Activated naive CD4-positive, alpha-beta T cell treated with anti-CD3 and anti-CD28 coated beads, Interleukin-2, amount 10 ng/mL, durations not matched to agents 7 days and 5 days (primary cell): ENCODE measurements around the gene ZBTB7A.

Experiments
- CTCF ChIA-PET: fragments of 350-600 bp; sonication (Branson Sonifier 250); formaldehyde crosslinking; loops from one replicate; lab custom pipeline; 2021; ENCODE audit warnings: antibody characterized with exemption; lab: Charles Lee
- DNase-seq: peaks from one replicate; pipeline ENCODE4 v3.0.0-alpha.2; 2020
- H3K27ac Mint-ChIP-seq: one replicate; pipeline ENCODE4 v1.8.0; 2021; ENCODE audit warnings: mild to moderate bottlenecking, moderate library complexity, mixed read lengths
- H3K27me3 Mint-ChIP-seq: one replicate; pipeline ENCODE4 v1.8.0; 2021; ENCODE audit warnings: mild to moderate bottlenecking, mixed read lengths
- H3K36me3 Mint-ChIP-seq: one replicate; pipeline ENCODE4 v1.8.0; 2021; ENCODE audit warnings: mixed read lengths
- H3K4me1 Mint-ChIP-seq: one replicate; pipeline ENCODE4 v1.8.0; 2021; ENCODE audit warnings: mixed read lengths
- H3K4me3 Mint-ChIP-seq: one replicate; pipeline ENCODE4 v1.8.0; 2021; ENCODE audit warnings: mild to moderate bottlenecking, moderate library complexity, mixed read lengths
- H3K9me3 Mint-ChIP-seq: one replicate; pipeline ENCODE4 v1.8.0; 2021; ENCODE audit warnings: mixed read lengths

The ZBTB7A gene

DNA sequence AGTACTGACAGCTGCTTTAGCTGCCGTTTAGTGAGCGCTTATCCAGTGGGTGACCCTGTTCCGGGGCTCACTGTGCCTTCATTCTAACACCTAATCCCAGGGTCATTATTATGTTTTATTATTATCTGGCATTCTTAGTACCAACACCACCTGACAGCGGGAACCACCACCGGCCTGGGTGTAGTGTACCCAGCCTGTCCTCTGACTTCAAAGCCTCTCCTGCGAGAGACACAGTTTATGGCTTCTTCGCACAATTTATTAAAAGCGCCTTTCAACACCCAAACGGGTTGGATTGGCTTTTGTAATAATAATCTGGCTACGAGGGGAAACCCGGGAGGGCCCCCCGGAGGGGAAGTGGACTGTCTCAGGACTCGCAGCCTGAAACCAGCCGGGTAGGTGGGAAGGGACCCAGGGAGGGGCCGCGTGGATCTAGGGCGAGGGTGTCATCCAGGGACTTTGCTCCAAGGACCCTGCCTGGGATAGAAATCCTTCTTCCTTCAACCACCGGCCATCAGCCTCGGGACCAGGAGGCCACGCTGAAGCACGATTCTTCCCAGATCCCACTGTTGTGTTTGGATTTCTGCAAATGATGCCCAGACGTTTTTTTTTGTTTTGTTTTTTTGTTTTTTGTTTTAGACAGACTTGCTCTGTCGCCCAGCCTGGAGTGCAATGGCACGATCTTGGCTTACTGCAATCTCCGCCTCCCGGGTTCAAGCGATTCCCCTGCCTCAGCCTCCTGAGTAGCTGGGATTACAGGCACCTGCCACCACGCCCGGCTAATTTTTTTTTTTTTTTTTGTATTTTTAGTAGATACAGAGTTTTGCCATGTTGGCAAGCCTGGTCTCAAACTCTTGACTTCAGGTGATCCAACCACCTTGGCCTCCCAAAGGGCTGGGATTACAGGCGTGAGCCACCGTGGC lies 1.6 kb upstream of the ZBTB7A start:
- peak overlapping the region; percentile 82 for H3K4me3 Mint-ChIP-seq
- peaks cover 38% of the 10 kb centered on the region for H3K4me1 Mint-ChIP-seq
- DNase-seq: no peak
- H3K36me3 Mint-ChIP-seq: peaks cover 6% of the 10 kb centered on the region
- H3K27ac Mint-ChIP-seq: peak overlapping the region; percentile 94
- CTCF ChIA-PET: no interaction called here
- H3K9me3 Mint-ChIP-seq: no peaks in the 10 kb centered on the region
- peaks cover 3% of the 10 kb centered on the region for H3K27me3 Mint-ChIP-seq

DNA sequence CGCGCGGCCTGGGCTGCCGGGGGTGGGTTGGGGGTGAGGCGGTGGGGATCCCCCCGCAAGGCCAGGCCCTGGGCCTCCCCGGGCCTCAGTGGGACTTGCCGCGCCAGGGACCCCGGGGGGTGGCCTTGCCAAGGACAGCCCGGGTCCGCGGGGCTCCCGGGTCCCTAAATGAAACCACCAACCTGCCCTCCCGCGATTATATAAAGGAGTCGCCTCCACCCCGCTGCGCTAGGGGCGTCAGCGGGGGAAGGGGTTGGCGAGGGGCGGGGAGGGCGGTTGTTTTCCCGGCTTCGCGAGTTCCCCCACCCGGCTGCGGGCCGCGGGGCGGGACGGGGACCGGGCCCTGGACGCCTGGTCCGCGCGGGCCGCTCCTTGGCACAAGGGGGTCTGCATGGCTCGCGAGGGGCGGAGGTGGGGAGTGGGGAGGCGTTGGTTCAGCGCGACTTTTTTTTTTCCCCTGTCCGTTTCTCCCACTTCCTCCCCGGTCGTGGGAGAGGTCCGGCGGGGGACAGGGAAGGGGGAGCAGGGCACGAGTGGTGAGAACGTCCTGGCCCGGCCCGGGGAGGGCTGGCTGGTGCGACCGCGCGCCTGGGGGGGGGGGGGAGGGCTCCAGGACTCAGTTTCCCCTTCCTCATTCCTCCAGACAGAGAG lies 822 bp upstream of the ZBTB7A start:
- peaks cover 42% of the 10 kb centered on the region for H3K4me1 Mint-ChIP-seq
- CTCF ChIA-PET: no interaction called here
- peak overlapping the region; percentile 82 for H3K4me3 Mint-ChIP-seq
- H3K36me3 Mint-ChIP-seq: peaks cover 6% of the 10 kb centered on the region
- H3K27ac Mint-ChIP-seq: peak overlapping the region; percentile 94
- DNase-seq: peak; percentile 73
- H3K27me3 Mint-ChIP-seq: peaks cover 3% of the 10 kb centered on the region
- H3K9me3 Mint-ChIP-seq: no peaks in the 10 kb centered on the region

- H3K4me3 Mint-ChIP-seq: peak overlapping the region; percentile 69
- H3K27me3 Mint-ChIP-seq: peaks cover 3% of the 10 kb centered on the region
- H3K4me1 Mint-ChIP-seq: peaks cover 38% of the 10 kb centered on the region
- peaks cover 6% of the 10 kb centered on the region for H3K36me3 Mint-ChIP-seq
- no peaks in the 10 kb centered on the region for H3K9me3 Mint-ChIP-seq
- CTCF ChIA-PET: interaction anchor here (1.2 kb wide), 1 partner anchor 49 kb away, joined by 3 read pairs; no protein-coding TSS in a partner anchor
- DNase-seq: no peak
- peak overlapping the region; percentile 52 for H3K27ac Mint-ChIP-seq
These were observed 508 bp downstream of the ZBTB7A start for GRCh38 chr19:4066176-4066606.

DNA sequence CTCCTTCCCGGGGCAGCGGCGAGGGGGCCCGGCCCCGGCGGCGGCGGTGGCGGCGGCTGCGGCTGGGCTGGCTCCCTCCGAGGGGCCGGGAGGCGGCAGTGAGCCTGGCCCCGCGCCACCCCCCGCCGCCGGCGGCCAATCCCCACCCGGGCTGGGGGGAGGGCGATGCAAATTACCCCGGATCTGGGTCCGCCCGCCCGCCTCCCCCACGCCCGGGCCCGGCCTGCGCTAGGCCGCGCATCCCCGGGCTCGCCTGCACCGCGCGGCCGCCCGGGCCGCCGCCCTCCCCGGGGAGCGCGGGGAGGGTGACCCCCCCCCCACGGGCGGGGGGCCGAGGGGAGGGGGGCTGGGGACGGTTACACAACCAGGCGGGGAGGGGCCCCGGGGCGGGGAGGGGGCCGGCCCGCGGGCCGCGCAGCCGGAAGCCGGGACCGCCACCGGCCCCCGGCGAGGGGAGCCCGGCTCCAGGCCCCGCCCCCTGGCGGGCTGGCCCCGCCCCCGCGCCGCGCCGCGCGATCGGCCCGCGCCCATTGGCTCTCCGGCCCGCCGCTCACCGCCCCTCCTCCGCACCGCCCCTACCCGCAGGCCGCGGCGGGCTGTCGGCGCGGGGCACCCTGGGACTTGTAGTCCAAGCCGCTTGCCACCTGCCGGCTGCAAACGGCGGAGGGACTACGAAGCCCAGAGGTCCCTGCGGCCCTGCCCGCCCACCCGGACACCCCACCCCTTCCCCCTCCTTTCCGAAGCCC lies 1.1 kb downstream of the ZBTB7A start:
- Mint-ChIP-seq H3K9me3 (no peaks in the 10 kb centered on the region), H3K4me1 (peaks cover 40% of the 10 kb centered on the region), H3K27me3 (peaks cover 3% of the 10 kb centered on the region), H3K4me3 (peak overlapping the region; percentile 69), H3K36me3 (peaks cover 6% of the 10 kb centered on the region), H3K27ac (peak overlapping the region; percentile 52)
- DNase-seq: peak; percentile 97
- CTCF ChIA-PET: interaction anchor here (1.2 kb wide), 1 partner anchor 49 kb away, joined by 3 read pairs; no protein-coding TSS in a partner anchor

DNA sequence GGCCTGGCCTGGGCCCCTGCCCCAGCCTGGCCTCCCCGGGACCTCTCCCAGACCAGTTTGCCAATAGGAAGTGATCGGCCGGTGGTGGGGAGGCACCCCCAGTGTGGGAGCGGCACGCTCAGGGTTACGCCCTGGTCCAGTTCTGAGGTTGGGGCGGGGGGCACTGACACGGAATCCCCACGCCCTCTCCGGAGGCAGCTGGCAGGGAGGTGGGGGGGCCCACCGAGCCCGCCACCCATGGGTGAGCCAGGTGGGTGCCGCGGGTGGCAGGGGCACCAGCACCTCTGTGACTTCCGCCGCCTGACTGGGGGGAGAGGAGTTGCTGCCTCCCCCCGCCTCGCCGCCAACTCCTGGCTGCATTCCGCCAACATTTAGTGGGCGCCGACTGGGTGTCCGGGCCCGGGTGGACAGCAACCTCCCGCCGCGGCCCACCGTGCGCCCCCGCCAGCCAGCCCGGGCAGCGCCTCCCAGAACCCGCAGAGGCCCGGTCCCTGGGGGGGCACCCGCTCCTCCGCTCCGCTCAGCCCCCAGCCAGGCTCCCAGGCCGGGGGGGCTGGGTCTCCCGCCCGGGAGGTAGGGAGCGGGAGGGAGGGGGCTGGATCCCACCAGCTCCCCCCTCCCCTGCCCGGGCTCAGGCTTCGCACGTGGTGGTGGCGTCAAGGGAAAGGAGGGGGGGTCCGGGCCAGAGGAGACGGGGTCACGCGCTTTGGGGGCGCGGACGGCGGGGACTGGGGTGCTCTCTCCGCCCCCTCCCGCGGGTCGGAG lies 2.0 kb downstream of the ZBTB7A start:
- Mint-ChIP-seq H3K36me3 (peaks cover 6% of the 10 kb centered on the region), H3K27ac (peak overlapping the region; percentile 65), H3K4me3 (peak overlapping the region; percentile 77), H3K27me3 (peaks cover 3% of the 10 kb centered on the region), H3K4me1 (peaks cover 35% of the 10 kb centered on the region), H3K9me3 (no peaks in the 10 kb centered on the region)
- CTCF ChIA-PET: interaction anchor here (0.7 kb wide), 1 partner anchor 76 kb away, joined by 4 read pairs; no protein-coding TSS in a partner anchor
- peak; percentile 64 for DNase-seq

GRCh38 chr19:4064149-4064495 lies 2.6 kb downstream of the ZBTB7A start:
- peaks cover 30% of the 10 kb centered on the region for H3K4me1 Mint-ChIP-seq
- DNase-seq: no peak

DNA sequence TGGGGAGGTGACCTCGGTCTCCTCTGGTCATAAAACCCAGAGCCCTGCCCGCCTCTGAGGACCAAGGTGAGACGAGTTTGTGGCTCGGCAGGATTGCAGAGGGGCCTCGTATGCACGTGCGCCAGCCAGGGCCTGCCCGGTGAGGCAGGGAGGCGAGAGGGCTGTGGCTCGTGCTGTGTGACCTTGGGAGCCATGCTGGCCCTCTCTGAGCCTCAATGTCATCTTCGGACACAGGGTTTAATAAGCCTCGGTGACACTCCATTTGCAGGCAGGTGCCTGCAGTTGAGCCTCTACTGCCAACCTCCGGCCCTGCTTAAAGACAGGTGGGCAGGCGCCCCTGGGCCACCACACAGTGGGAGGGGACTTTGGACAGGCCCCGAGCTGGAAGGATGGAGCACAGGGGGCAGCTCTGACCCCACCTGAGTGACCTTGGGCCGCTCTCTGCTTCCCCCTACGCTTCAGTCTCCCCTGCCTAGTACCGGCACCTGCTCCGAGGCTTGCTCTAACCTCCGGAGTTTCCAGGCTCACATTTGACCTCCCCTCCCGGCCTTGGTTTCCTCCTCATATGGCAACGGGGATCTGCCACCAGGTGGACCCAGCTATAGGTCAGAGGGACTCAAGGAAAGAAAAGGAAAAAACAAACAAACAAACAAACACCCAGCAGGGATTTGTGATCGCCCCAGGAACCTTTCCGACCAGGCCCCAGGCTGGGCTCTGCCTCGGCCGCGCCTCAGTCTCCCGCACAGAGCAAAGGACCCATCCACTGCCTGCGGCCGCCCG lies 3.1 kb downstream of the ZBTB7A start:
- Mint-ChIP-seq H3K9me3 (no peaks in the 10 kb centered on the region), H3K36me3 (peaks cover 6% of the 10 kb centered on the region), H3K27me3 (peaks cover 3% of the 10 kb centered on the region), H3K4me1 (peaks cover 24% of the 10 kb centered on the region), H3K27ac (peak overlapping the region; percentile 84), H3K4me3 (peak overlapping the region; percentile 77)
- CTCF ChIA-PET: interaction anchor here (0.6 kb wide), 1 partner anchor 74 kb away, joined by 3 read pairs; no protein-coding TSS in a partner anchor
- DNase-seq: no peak

More at GRCh38 chr19:4064149-4064495, 2.6 kb downstream of the ZBTB7A start:
- Mint-ChIP-seq H3K36me3 (peaks cover 6% of the 10 kb centered on the region), H3K27me3 (peaks cover 3% of the 10 kb centered on the region), H3K27ac (peak overlapping the region; percentile 84), H3K9me3 (no peaks in the 10 kb centered on the region), H3K4me3 (peak overlapping the region; percentile 77)
- CTCF ChIA-PET: interaction anchor here (0.6 kb wide), 1 partner anchor 73 kb away, joined by 3 read pairs; no protein-coding TSS in a partner anchor

- Mint-ChIP-seq H3K36me3 (peaks cover 7% of the 10 kb centered on the region), H3K27me3 (no peaks in the 10 kb centered on the region), H3K27ac (no peak overlapping the region), H3K4me3 (peak overlapping the region; percentile 31), H3K9me3 (no peaks in the 10 kb centered on the region), H3K4me1 (peaks cover 17% of the 10 kb centered on the region)
- DNase-seq: no peak
- CTCF ChIA-PET: no interaction called here
These were observed 4.0 kb downstream of the ZBTB7A start for GRCh38 chr19:4062419-4063368.

DNA sequence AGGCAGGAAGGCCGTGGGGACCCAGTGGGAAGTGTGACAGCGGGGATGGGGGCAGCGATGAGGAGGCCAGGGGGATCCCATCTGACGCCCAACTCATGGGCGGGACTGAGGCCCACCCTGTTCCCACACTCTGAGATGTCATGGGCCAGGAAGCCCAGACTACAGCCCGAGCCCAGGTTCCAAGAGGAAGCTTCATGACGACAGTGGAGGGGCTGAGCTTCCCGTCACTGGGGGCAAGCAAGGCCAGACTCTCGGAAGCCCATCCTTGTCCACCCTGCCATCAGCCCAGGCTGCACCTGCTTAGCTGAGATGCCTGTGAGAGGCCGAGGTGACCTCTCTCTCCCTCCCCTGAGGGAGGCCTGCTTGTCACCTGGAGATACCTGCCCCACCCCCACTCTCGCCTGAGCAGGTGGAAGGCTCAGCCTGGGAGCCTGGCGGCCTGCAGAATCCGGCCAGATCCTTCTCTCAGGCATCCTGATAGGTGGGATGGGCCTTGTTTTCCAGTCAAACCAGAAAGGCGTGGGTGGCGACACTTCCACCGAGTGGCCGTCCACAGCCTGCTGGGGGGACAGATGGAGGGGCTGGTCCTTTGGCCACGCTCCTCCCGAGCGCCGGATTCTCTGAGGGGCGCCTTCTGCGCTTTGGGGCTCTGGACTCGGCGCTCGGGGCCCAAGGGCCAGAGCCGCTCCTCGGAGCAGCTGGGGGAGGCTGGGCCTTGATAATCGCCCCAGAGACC lies 4.8 kb downstream of the ZBTB7A start:
- Mint-ChIP-seq H3K27ac (no peak overlapping the region), H3K9me3 (no peaks in the 10 kb centered on the region), H3K36me3 (peaks cover 11% of the 10 kb centered on the region), H3K27me3 (no peaks in the 10 kb centered on the region), H3K4me3 (no peak overlapping the region), H3K4me1 (peaks cover 17% of the 10 kb centered on the region)
- DNase-seq: no peak
- CTCF ChIA-PET: no interaction called here

- CTCF ChIA-PET: no interaction called here
- Mint-ChIP-seq H3K4me1 (peaks cover 17% of the 10 kb centered on the region), H3K27me3 (no peaks in the 10 kb centered on the region), H3K9me3 (no peaks in the 10 kb centered on the region), H3K36me3 (peaks cover 15% of the 10 kb centered on the region), H3K27ac (no peak overlapping the region), H3K4me3 (no peak overlapping the region)
- DNase-seq: no peak
These were observed 5.5 kb downstream of the ZBTB7A start for GRCh38 chr19:4061178-4061682.

GRCh38 chr19:4060621-4061177 lies 6.0 kb downstream of the ZBTB7A start:
- DNase-seq: no peak
- Mint-ChIP-seq H3K4me3 (no peak overlapping the region), H3K4me1 (peaks cover 17% of the 10 kb centered on the region), H3K9me3 (no peaks in the 10 kb centered on the region), H3K27me3 (no peaks in the 10 kb centered on the region), H3K36me3 (peaks cover 20% of the 10 kb centered on the region), H3K27ac (peak overlapping the region; percentile 62)
- CTCF ChIA-PET: no interaction called here
